Measurements from ENCODE around the gene UTP20.

DNA sequence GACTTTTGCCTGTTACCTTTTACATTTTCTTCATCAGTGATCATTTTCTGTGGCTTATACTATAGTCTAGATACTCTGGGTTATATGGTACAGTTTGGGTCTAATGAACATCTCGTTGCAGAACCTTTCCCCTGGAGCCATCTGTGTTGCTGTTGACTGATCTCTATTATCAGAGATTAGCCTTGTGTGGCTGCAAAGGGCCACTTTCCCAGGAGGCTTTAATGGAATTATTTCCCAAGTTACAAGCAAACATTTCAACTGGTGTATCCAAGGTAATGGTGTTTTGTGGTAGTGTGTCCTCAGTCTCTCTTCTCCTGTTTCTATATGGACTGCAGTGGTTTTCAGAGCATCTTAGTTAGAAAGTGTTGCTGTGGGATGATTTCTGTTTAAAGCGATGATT lies 25.9 kb downstream of the UTP20 start:
- TF ChIP-seq, protein P1, sequence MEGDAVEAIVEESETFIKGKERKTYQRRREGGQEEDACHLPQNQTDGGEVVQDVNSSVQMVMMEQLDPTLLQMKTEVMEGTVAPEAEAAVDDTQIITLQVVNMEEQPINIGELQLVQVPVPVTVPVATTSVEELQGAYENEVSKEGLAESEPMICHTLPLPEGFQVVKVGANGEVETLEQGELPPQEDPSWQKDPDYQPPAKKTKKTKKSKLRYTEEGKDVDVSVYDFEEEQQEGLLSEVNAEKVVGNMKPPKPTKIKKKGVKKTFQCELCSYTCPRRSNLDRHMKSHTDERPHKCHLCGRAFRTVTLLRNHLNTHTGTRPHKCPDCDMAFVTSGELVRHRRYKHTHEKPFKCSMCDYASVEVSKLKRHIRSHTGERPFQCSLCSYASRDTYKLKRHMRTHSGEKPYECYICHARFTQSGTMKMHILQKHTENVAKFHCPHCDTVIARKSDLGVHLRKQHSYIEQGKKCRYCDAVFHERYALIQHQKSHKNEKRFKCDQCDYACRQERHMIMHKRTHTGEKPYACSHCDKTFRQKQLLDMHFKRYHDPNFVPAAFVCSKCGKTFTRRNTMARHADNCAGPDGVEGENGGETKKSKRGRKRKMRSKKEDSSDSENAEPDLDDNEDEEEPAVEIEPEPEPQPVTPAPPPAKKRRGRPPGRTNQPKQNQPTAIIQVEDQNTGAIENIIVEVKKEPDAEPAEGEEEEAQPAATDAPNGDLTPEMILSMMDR (IDR thresholded peaks at IDR 0.05): no peak
- TF ChIP-seq EP300 (IDR thresholded peaks at IDR 0.05) (no peak), POLR2A (IDR thresholded peaks at IDR 0.05; ENCODE audit: low read depth) (no peak), POLR2AphosphoS5 (IDR thresholded peaks at IDR 0.05) (no peak)
